PC-3 (cell line): ENCODE results near the gene DLST. TPM values are rescaled to one million over a fixed set of nuclear protein-coding genes. Genes with fewer than 3 reads are reported as not detected.

Experiments
- ATAC-seq: fragments of 200-7000 bp; cut with Tn5 transposase; 2 replicates; pipeline ENCODE4 v1.9.1; 2020; ENCODE audit warnings: mild to moderate bottlenecking, moderate library complexity
- BruUV-seq: library from RNA; stranded (reverse); fragments of 400-500 nt; replicated peaks from 2 replicates; lab custom pipeline; 2021; lab: Mats Ljungman, UMichigan
- CTCF ChIA-PET: fragments of 300-600 bp; sonication (Branson Sonifier 250); formaldehyde crosslinking; loops from one replicate; lab custom pipeline; 2022; ENCODE audit warnings: antibody characterized with exemption; lab: Charles Lee
- POLR2A ChIA-PET: fragments of 300-600 bp; sonication (Branson Sonifier 250); formaldehyde crosslinking; loops from one replicate; lab custom pipeline; 2022; ENCODE audit warnings: antibody characterized with exemption; ENCODE audit not compliant: unreplicated experiment; lab: Charles Lee
- DNase-seq: peaks from one replicate; pipeline ENCODE4 v3.0.0-alpha.2; 2015
- H2AFZ ChIP-seq: fragments of 300-600 bp; sonication (generic); 2 replicates; pipeline ENCODE4 v1.6.0; 2016; ENCODE audit warnings: antibody characterized with exemption, low read length
- H3F3A ChIP-seq: fragments of 300-600 bp; sonication (generic); one replicate; pipeline ENCODE4 v1.6.0; 2017; ENCODE audit warnings: antibody characterized with exemption, low read length, control low read depth, mild to moderate bottlenecking; ENCODE audit not compliant: unreplicated experiment
- H3K27ac ChIP-seq: fragments of 300-600 bp; sonication (generic); 2 replicates; pipeline ENCODE4 v1.5.1; 2016; ENCODE audit warnings: mild to moderate bottlenecking, low read length
- H3K27me3 ChIP-seq: fragments of 300-600 bp; sonication (generic); 2 replicates; pipeline ENCODE4 v1.6.1; 2016; ENCODE audit warnings: low read length, mixed read lengths
- H3K36me3 ChIP-seq: fragments of 300-600 bp; sonication (generic); 2 replicates; pipeline ENCODE4 v1.6.1; 2016; ENCODE audit warnings: low read depth, mixed run types, low read length, mixed read lengths
- H3K4me1 ChIP-seq: fragments of 300-600 bp; sonication (generic); 2 replicates; pipeline ENCODE4 v1.5.1; 2016; ENCODE audit warnings: low read length; ENCODE audit not compliant: insufficient read depth
- H3K4me2 ChIP-seq: fragments of 300-600 bp; sonication (generic); 2 replicates; pipeline ENCODE4 v1.6.0; 2016; ENCODE audit warnings: low read length
- H3K4me3 ChIP-seq: fragments of 300-600 bp; sonication (generic); 2 replicates; pipeline ENCODE4 v1.5.1; 2016; ENCODE audit warnings: mild to moderate bottlenecking, low read length, mixed read lengths
- H3K79me2 ChIP-seq: fragments of 300-600 bp; sonication (generic); 2 replicates; pipeline ENCODE4 v1.6.1; 2017; ENCODE audit warnings: low read length, mixed read lengths
- H3K9ac ChIP-seq: fragments of 300-600 bp; sonication (generic); 2 replicates; pipeline ENCODE4 v1.6.0; 2016; ENCODE audit warnings: mild to moderate bottlenecking, low read length
- H3K9me2 ChIP-seq: fragments of 300-600 bp; sonication (generic); replicated peaks from 2 replicates; pipeline ENCODE4 v1.6.1; 2016; ENCODE audit warnings: mixed run types, low read length, mixed read lengths
- H3K9me3 ChIP-seq: fragments of 300-600 bp; sonication (generic); 2 replicates; pipeline ENCODE4 v1.6.1; 2016; ENCODE audit warnings: low read length, mixed read lengths
- H4K20me1 ChIP-seq: fragments of 300-600 bp; sonication (generic); 2 replicates; pipeline ENCODE4 v1.6.1; 2016; ENCODE audit warnings: low read length, mixed read lengths
- EZH2 ChIP-seq: fragments of 300-600 bp; sonication (generic); IDR thresholded peaks from one replicate; pipeline ENCODE4 v1.6.1; 2017; ENCODE audit warnings: antibody characterized with exemption, mild to moderate bottlenecking, low read length; ENCODE audit not compliant: unreplicated experiment
- EZH2phosphoT487 ChIP-seq: fragments of 300-600 bp; sonication (generic); IDR thresholded peaks from 2 replicates; pipeline ENCODE4 v1.6.1; 2018; ENCODE audit warnings: mild to moderate bottlenecking, antibody characterized with exemption, low read length, borderline replicate concordance
- intact Hi-C: fragments of 100-400 bp; cut with micrococcal nuclease; formaldehyde crosslinking; loops from 2 replicates; pipeline ENCODE4 v1.9.0; 2023
- total RNA-seq: library from RNA; depleted of rRNA; stranded (reverse); fragments of >200 nt; gene quantifications from 2 replicates; pipeline ENCODE4 v1.2.3, GENCODE V29; 2014
- TF ChIP-seq, protein P1 (sequence below): fragments of 300-600 bp; sonication (generic); conservative IDR thresholded peaks from 2 replicates; pipeline ENCODE4 v1.5.1; 2017; ENCODE audit warnings: antibody characterized with exemption, low read depth, mild to moderate bottlenecking, low read length

Gene DLST
- total RNA-seq, 1 experiment from 2014 or later: 56.9 TPM

DNA sequence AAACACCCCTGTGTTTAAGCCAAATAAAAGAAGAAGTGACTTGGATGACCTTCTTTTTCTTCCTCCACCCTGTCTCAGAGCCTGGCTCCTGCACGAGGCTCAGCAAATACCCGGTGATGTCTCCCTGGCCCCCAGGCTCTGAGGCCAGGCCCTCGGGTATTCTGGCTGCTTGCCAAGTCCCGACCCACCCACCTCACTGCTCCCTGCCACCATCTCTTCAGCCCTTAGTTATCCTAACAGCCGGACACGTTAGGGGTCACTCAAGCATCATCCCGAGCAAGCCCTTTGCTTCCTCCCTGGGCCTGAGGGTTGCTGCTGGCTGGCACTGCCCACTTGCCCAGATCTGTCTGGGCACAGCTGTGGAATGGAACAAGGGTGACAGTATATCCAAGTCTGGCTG lies 34.1 kb downstream of the DLST start:
- peaks cover 10% of the 10 kb centered on the region; the same call in 1 of the 2 replicates for H3K4me1 ChIP-seq
- H2AFZ ChIP-seq: no peak overlapping the region
- no peaks in the 10 kb centered on the region for H4K20me1 ChIP-seq
- no peaks in the 10 kb centered on the region for H3K79me2 ChIP-seq
- BruUV-seq: no TSS peak
- ATAC-seq (no peak), DNase-seq (no peak)
- intact Hi-C loops: no loop called here
- no peaks in the 10 kb centered on the region for H3K9me2 ChIP-seq
- no peaks in the 10 kb centered on the region for H3F3A ChIP-seq
- H3K27ac ChIP-seq: no peak overlapping the region
- no peaks in the 10 kb centered on the region for H3K9me3 ChIP-seq
- no peaks in the 10 kb centered on the region for H3K36me3 ChIP-seq
- TF ChIP-seq EZH2: no peak
- TF ChIP-seq, protein P1, sequence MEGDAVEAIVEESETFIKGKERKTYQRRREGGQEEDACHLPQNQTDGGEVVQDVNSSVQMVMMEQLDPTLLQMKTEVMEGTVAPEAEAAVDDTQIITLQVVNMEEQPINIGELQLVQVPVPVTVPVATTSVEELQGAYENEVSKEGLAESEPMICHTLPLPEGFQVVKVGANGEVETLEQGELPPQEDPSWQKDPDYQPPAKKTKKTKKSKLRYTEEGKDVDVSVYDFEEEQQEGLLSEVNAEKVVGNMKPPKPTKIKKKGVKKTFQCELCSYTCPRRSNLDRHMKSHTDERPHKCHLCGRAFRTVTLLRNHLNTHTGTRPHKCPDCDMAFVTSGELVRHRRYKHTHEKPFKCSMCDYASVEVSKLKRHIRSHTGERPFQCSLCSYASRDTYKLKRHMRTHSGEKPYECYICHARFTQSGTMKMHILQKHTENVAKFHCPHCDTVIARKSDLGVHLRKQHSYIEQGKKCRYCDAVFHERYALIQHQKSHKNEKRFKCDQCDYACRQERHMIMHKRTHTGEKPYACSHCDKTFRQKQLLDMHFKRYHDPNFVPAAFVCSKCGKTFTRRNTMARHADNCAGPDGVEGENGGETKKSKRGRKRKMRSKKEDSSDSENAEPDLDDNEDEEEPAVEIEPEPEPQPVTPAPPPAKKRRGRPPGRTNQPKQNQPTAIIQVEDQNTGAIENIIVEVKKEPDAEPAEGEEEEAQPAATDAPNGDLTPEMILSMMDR: no peak
- no peak overlapping the region for H3K9ac ChIP-seq
- no peak overlapping the region for H3K4me3 ChIP-seq
- H3K27me3 ChIP-seq: no peaks in the 10 kb centered on the region
- POLR2A ChIA-PET: no interaction called here
- CTCF ChIA-PET: no interaction called here
- H3K4me2 ChIP-seq: no peak overlapping the region

DNA sequence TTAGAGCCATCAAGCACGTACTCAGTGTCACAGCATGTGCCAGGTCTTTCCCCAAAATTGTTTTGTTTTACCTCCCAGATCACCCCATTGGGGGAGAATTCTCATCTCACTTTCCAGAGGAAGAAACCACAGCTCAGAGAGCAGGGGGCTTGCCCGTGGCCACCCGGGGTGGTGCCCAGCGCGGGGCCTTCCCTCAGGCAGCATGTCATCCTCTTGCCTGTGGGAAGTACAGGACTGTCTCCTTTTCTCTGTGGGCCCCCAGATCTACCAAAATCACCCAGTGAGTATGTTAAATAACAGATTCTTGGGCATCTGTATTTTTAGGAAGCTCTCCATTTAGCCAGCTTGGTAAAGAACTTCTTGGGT lies 35.4 kb downstream of the DLST start:
- Histone ChIP-seq H3K9me2 (no peaks in the 10 kb centered on the region), H3K27ac (no peak overlapping the region), H3K4me3 (no peak overlapping the region), H3K9ac (no peak overlapping the region), H2AFZ (no peak overlapping the region), H4K20me1 (no peaks in the 10 kb centered on the region), H3K4me2 (no peak overlapping the region), H3K9me3 (no peaks in the 10 kb centered on the region), H3K4me1 (peaks cover 11% of the 10 kb centered on the region; the same call in 1 of the 2 replicates), H3K27me3 (no peaks in the 10 kb centered on the region), H3F3A (no peaks in the 10 kb centered on the region), H3K36me3 (no peaks in the 10 kb centered on the region), H3K79me2 (no peaks in the 10 kb centered on the region)
- TF ChIP-seq EZH2 (no peak), EZH2phosphoT487 (no peak)
- TF ChIP-seq, protein P1: no peak
- intact Hi-C loops: no loop called here
- ChIA-PET POLR2A (no interaction called here), CTCF (interaction anchor here (0.5 kb wide), 1 partner anchor 55 kb away, joined by 4 read pairs; no protein-coding TSS in a partner anchor)
- BruUV-seq: no TSS peak
- DNase-seq (no peak), ATAC-seq (no peak)

DNA sequence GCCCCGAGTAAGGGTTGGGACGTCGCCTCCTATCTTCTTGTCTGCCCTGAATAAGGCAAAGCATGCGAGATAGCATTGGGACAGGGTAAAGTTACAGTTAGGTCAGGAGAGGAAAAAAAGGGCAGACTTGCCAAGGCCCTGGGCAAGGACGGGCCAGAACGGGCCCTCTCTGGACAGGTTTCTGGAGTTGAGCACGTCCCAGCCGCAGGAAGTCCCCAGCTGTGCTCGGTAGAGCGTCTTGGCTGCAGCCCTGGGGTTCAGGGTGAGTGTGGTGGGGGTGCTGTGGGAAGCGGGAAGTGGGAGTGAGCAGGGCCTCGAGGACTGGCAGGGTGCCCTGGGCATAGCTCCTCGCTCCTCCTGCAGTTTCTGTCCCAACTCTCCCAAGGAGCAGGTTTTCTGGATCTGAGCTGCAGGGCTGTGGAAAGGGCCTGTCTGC lies 35.9 kb downstream of the DLST start:
- H3K36me3 ChIP-seq: no peaks in the 10 kb centered on the region
- no peaks in the 10 kb centered on the region for H3K79me2 ChIP-seq
- TF ChIP-seq, protein P1: no peak
- no peak for TF ChIP-seq EZH2
- TF ChIP-seq EZH2phosphoT487: no peak
- no peaks in the 10 kb centered on the region for H3F3A ChIP-seq
- intact Hi-C loops: no loop called here
- H3K27ac ChIP-seq: no peak overlapping the region
- ATAC-seq: no peak
- H3K4me2 ChIP-seq: no peak overlapping the region
- POLR2A ChIA-PET: no interaction called here
- BruUV-seq: no TSS peak
- H3K4me1 ChIP-seq: peaks cover 15% of the 10 kb centered on the region; the same call in 1 of the 2 replicates
- H3K27me3 ChIP-seq: no peaks in the 10 kb centered on the region
- no peaks in the 10 kb centered on the region for H3K9me3 ChIP-seq
- H3K4me3 ChIP-seq: no peak overlapping the region
- DNase-seq: no peak
- H3K9me2 ChIP-seq: no peaks in the 10 kb centered on the region
- CTCF ChIA-PET: no interaction called here
- no peaks in the 10 kb centered on the region for H4K20me1 ChIP-seq
- no peak overlapping the region for H2AFZ ChIP-seq
- H3K9ac ChIP-seq: no peak overlapping the region
